Measurements from ENCODE around the gene SPPL2A. TPM values are rescaled to one million over a fixed set of nuclear protein-coding genes. Genes with fewer than 3 reads are reported as not detected.

The SPPL2A gene
- total and polyA plus RNA-seq, 9 of the 15 experiments (the other 6 are each of a cell fraction or from before 2014, with no cell fraction given) = 9.8 to 66.1 (median 38.0) TPM

GRCh38 chr15:50765195-50765967 is at the start of gene SPPL2A (continued):
- TF ChIP-seq CXXC5 (CRISPR knock-in tag; IDR thresholded peaks at IDR 0.05) (peak; percentile 95), HDAC2 (IDR thresholded peaks at IDR 0.05) (0 out of 2 replicates have a peak, but pooled peaks have one; percentile 27), SREBF1 (IDR thresholded peaks at IDR 0.05; ENCODE audit: borderline replicate concordance, low read depth, low read length) (no peak), DMBX1 (CRISPR knock-in tag; IDR thresholded peaks at IDR 0.05; ENCODE audit: borderline replicate concordance) (no peak), GATA2 (CRISPR knock-in tag; IDR thresholded peaks at IDR 0.05) (no peak), GABPA (tag; conservative IDR thresholded peaks at IDR 0.05; ENCODE audit: low read depth) (peak; percentile 98), PTBP1 (IDR thresholded peaks at IDR 0.05; ENCODE audit: low read depth, low read length) (no peak), ARHGAP35 (IDR thresholded peaks at IDR 0.05; ENCODE audit: partially characterized antibody) (no peak), MEIS2 (IDR thresholded peaks at IDR 0.05; ENCODE audit: partially characterized antibody) (peak; percentile 83), ZBTB7A (IDR thresholded peaks at IDR 0.05; ENCODE audit: borderline replicate concordance, control insufficient read depth, low read depth, low read length) (peak; percentile 73), CREM (IDR thresholded peaks at IDR 0.05; ENCODE audit: low read depth) (peak; percentile 68), ZNF41 (CRISPR knock-in tag; conservative IDR thresholded peaks at IDR 0.05) (no peak), STAT5A (IDR thresholded peaks at IDR 0.05; ENCODE audit: borderline replicate concordance, low read length) (no peak), ZBTB8A (IDR thresholded peaks at IDR 0.05; ENCODE audit: partially characterized antibody) (no peak), TFAM (CRISPR knock-in tag; conservative IDR thresholded peaks at IDR 0.05) (no peak), IRF2 (CRISPR knock-in tag; IDR thresholded peaks at IDR 0.05) (no peak), BRCA1 (IDR thresholded peaks at IDR 0.05) (no peak), BRCA1 (CRISPR knock-in tag; IDR thresholded peaks at IDR 0.05) (no peak), HCFC1 (IDR thresholded peaks at IDR 0.05; ENCODE audit: low read depth, low read length) (peak; percentile 56), KAT8 (IDR thresholded peaks at IDR 0.05; ENCODE audit: low read depth) (no peak), EHMT2 (IDR thresholded peaks at IDR 0.05) (no peak), E2F4 (CRISPR knock-in tag; IDR thresholded peaks at IDR 0.05; ENCODE audit: low read depth) (no peak), ZZZ3 (IDR thresholded peaks at IDR 0.05) (no peak), TBP (optimal IDR thresholded peaks at IDR 0.05; ENCODE audit: low read depth, low read length) (peak; percentile 73), TCF15 (CRISPR knock-in tag; IDR thresholded peaks at IDR 0.05) (no peak), GTF2E2 (tag; IDR thresholded peaks at IDR 0.05) (peak; percentile 91), TBL1XR1 (IDR thresholded peaks at IDR 0.05; ENCODE audit: low read length in 2 of 2) (peak in 1 of 2 experiments; percentile 11; a peak in 1 of 4 replicates), HNRNPUL1 (IDR thresholded peaks at IDR 0.05; ENCODE audit: low read length) (no peak), EZH2 (IDR thresholded peaks at IDR 0.05; ENCODE audit: borderline replicate concordance, low read depth, low read length) (no peak), DPF2 (IDR thresholded peaks at IDR 0.05) (peak; percentile 84), CBX2 (IDR thresholded peaks at IDR 0.05; ENCODE audit: insufficient read depth, low read length, poor library complexity, severe bottlenecking) (no peak), ZNF224 (CRISPR knock-in tag; IDR thresholded peaks at IDR 0.05) (no peak)
